Stimulated activated CD4-positive, alpha-beta T cell treated with anti-CD3 and anti-CD28 coated beads, TNF-alpha, amount 100 ng/mL, for 24 hours (primary cell): ENCODE results near the gene MLST8.

Experiments used
- DNase-seq, 3 experiments: peaks; one replicate each; pipeline ENCODE4 v3.0.0-alpha.2; 2020; ENCODE audit warnings: low read depth in 3 of 3

The MLST8 gene

DNA sequence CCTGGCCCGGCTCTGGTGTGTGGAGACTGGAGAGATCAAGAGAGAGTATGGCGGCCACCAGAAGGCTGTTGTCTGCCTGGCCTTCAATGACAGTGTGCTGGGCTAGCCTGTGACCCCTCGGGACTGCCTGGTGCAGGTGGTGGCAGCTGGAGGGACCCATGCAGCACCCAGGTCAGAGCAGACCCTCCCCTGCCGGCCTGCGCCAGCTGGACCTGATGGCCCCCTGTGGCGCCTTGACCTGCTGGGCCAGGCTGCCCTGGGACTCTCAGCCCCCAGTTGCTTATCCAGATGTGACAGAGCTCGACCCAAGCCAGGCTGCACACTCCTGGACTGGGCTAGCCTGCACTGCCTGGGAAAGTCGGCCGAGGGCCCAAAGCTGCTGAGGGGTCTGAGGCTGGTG lies 3.5 kb downstream of the MLST8 start:
- DNase-seq: no peak

DNA sequence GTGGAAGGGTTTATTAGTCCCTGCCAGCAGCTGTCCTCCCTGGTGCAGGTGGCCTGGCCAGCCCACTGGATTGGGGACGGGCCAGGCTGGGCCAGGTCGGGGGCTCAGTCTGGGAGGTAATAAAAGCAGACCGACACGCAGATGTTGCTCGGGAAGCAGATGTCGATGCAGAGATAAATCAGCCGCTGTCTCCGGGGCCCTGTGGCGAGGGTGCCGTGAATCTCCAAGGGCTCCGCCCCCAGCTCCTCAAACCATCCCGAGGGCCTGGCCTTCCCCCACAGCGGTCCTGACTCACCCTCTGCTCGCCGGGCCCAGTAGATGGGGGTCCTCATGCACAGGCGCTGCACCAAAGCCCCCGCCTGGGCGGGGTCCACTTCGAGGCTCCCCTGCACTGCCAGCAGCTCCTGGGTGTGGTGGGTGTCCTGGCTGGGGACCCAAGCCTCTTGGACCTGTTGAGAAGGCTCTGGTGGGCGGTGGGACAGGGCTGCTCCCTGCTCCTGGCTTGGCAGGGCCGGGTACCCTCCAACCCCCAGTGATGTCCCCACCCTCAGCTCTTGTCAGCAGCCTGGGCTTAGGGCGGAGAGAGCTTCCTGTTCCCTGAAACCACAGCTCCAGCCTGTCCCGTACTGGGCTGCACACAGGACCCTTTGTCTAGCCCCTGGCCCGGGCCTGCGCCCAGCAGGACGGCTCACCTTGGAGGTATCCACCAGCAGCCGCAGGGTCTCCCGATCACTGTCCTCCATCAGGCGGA lies 4.2 kb downstream of the MLST8 start:
- no peak for DNase-seq

DNA sequence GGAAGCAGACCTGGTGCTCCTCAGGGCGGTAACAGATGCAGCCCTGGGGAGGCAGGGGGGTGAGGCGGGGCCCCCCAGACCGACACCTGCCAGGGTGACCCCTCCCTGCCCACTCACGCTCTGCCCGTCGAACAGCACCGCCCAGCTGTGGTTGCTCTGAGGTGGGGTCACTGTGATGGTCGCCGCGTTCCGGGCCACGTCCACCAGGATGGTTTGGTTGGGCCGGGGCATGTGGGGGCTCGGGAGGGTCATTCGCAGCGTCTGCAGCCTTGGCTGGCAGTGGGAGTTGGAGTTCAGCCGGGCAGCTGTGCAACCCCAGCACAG lies 4.7 kb downstream of the MLST8 start:
- no peak for DNase-seq

DNA sequence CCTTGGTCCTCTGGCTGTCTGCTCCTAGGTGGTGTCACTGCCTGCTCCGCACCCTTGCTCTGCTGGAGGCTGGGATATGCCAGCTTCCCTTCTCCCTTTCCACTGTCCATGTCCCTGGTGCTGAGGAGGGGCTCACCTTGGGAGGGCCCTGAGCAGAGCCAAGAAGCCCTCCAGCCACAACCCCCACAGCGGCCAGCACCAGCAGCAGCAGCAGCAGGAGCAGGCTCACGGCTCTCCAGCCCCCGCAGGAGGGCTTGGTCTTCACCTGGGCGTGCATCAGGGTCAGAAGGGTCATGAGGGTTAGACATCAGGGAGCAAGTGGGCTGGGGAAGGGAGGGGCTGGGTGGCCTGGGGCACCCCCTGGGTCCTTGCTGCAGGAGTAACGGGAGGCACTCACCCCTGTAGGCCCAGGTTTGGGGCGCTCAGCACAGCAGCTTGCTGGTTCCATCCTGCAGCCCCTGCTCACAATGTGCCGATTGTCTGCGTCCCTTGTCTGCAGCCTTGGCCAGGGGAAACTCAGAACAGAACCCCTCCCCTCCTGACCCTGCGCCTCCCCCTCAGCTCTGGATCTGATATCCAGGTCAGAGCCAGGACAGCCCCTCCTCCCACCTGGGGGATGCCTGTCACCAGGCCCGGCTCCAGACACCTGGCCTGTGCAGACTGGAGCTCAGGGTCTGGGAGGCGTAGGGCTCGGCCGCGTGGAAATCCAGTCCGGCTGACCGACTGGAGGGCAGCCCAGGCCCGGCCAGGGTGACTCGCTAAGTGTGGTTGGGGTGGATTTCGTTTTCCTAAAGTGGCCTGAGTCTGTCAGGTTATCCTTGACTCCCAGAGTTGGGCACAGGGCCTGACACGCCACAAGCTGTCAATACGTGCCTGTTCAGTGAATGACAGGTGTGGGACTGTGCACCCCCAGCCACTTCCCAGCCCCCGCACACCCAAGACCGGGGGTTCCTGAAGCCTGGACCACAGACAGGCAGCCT lies 5.4 kb downstream of the MLST8 start, which contains the start of gene BRICD5:
BRICD5 (minus strand) TSS at position 478 of the 980 bp plus-strand sequence; CDS start at position 448, 30 bp downstream.
- no peak for DNase-seq

DNA sequence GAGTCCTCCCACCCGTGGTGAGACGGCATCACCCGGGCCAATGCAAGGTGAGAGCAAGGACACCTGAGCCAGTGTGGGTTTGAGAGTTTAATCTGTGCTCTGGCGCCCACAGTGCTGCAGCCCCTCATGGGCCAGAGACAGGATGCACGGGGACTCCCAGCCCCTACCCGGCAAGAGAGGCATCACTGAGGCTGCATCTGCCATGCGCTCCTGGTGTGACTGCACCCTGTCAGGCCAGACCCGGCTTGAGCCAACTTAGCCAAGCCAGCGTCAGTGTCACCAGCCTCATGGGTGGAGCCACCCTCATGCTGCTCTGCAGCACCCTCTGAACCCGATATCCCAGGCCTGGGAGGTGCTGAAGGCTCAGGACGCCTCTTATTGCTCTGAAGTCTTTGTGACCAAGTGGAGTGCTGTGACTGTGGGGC lies 6.7 kb downstream of the MLST8 start:
- DNase-seq: no peak

DNA sequence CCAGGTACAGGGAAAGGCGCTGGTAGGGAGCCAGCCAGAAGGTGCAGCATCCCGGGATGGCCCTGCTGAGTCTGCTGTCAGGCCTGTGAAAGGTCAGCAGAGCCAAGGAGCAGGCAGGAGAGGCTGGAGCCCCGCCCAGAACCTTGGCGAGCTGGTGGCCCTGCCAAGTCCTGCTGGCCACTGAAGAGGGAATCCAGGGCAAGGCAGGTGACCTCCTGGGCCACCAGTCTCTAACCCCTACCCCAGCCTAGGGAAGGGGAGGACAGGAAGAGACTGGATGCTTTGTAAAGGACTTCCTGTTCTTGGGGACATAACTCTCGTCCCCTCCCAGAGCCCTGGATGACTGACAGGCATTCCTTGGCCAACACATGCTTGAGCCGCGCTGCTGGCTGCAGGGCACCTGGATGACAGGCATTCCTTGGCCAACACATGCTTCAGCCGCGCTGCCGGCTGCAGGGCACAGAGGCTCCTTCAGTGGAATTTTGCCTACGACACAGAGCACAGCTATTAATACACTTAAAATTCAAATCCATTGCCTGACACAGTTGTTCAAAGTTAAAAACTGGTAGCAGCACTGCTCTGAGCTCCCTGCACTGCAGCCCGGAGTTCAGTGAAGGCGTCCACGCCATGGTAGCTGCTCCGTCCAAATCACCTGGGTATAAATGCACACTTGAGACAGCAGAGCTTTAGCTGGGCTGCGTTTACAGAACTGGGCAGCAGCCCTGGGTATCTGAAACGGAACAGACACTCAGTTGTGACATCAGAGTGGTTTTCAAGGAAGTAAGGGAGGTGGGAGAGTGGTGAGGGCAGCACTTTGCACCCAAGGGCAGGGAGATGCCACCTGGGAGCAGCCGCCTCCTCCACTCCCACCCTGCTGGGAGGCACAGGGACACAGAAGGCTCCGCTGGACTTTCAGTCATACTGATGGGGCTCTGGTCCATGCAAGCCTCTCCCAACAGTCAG lies 7.4 kb downstream of the MLST8 start:
- DNase-seq: no peak

DNA sequence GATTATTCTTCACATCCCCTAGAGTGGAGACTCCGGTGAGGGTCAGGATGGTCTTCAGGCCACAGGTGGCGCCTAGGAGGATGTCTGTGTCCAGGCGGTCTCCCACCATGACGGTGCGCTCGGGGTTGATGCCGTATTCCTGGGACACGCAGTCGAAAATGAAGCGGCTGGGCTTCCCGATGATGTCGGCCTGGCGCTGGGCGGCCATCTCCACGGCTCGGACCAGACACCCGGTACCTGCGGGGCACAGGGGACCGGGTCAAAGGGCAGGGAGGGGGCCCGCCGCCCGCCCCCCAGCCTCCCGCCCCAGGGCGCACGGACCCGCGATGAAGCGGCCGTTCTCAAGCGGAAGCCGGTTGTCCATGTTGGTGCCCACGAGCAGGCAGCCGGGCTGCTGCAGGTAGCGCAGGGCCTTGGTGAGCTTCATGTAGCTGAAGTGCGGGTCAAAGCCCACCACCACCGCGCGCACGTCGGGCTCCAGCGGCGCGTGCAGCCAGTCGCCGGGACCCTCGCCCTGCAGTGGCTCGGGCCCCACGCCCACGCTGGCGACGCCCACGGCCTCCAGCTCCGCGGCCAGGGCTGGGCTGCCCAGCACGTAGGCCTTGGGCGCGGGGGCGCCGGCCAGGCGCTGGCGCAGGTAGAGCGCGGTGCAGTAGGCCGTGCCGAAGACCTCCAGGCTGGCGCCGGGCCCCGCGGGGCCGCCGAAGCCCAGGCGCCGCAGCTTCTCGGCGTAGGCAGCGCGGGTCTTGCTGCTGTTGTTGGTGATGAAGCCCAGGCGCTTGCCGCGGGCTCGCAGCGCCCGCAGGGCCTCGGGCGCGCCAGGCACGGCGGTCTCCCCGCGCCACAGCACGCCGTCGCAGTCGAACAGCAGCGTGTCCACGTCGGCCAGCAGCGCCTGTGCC lies 8.8 kb downstream of the MLST8 start:
- DNase-seq: no peak

DNA sequence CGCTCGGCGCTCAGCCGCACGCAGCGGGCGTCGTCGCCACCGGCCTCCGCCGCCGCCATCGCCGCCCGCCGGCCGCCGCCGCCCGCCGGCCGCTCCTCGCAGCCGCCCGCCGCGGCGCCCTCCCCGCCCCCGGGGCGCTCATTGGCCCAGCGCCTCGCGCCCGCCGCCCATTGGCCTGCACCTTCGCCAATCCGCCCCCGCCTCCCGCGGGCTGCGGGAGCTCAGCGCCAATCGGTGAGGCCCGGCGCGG lies 9.4 kb downstream of the MLST8 start, which contains the start of gene PGP:
PGP (minus strand) TSS at position 122 of the 250 bp plus-strand sequence; CDS start at position 59, 63 bp downstream.
- DNase-seq: no peak

DNA sequence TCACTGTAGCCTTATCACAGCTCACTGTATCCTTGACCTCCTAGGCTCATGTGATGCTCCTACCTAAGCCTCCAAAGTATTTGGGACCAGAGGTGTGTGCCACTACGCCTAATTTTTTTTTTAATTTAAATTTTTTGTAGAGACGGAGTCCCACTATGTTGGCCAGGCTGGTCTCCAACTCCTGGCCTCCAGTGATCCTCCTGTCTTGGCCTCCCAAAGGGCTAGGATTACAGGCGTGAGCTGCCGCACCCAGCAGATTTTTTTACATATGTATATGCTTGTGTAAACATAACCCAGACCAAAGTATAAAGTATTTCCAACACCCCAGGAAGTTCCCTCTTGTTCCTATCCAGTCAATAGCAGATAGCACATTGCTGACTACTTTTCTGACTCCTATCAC lies 11.1 kb downstream of the MLST8 start:
- no peak for DNase-seq

DNA sequence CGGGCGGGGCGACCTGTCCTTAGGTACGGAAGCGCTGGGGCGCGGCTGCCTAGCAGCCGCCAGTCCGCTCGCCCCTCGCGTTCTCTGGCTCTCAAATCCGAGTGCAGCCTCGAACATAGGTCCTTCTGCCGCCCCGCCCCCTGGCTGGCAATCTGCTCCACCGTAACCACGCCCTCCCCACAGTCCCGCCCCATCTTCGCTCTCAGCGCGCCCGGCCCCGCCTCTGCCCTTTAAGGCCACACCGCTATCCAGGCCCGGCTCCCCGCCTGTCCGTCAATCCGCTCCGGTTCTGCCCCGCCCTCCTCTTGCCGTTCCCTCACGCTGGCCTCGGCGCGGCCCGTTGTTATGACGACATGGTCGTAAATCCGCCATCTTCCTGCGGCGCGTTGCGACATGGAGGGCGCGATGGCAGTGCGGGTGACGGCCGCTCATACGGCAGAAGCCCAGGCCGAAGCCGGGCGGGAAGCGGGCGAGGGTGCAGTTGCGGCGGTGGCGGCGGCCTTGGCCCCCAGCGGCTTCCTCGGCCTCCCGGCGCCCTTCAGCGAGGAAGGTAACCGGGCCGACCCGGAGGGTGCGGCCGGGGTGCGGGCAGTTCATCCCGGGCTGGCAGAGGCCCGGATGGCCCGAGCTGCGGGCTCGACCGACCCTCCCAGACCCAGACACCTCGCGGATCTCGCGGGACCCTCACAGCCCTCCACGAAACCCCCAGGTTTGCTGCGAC lies 18.1 kb downstream of the MLST8 start, which contains the start of gene E4F1:
E4F1 (plus strand) TSS at position 371 of the 721 bp plus-strand sequence; CDS start at position 394, 23 bp downstream.
- peak; percentile 99 to 100 (median 100) for DNase-seq

DNA sequence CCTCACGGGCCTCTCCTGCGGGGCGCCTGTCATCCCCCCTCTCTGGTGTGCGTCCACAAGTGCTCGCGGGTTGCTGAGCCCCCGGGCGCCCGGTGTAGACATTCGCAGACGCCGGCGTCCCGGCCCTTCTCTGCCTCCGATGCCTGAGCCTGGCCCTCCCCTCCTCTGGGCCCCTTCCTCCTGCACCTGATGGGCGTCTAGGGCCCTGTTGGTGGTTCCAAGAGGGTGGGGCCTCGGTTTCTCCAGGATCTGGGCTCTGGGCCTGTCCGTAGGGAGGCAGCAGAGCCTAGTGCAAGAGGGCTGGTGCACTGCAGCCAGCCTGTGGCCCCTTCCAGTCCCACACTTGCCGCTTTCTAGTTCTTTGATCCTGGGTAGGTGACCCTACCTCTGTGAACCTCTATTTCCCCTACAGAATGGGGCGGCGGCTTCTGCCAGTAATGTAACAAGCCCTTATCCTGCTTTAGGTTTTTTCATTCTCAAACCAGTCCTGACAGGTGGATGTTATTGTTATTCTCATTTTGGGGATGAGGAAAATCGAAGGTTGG lies 18.8 kb downstream of the MLST8 start:
- DNase-seq: peak in 1 of 3 experiments; percentile 41

DNA sequence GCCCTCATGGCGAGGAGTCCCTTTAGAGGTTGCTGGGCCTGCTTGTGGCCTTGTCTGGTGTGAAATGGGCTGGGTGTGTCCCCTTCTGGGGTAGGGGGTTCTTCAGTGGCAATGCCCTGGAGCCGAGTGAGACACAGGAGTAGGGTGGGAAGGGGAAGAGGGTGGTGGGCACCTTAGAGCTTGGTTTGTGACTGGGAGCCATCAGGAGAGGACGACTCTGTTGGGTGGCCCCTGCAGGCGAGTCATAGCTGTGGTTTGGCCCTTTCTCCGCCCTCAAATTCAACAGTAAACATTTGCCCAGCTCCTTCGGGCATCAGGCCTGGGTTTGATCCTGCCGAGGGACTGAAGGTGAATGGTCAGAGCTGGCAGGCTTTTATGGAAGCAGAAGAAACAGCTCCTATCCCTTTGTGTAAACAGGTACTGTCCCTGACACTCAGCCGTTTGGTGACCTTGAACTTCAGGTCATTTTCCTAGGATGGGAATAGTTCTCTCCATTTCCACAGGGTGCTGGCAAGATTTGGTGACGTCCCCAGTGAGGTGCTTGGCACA lies 21.1 kb downstream of the MLST8 start:
- DNase-seq: no peak

DNA sequence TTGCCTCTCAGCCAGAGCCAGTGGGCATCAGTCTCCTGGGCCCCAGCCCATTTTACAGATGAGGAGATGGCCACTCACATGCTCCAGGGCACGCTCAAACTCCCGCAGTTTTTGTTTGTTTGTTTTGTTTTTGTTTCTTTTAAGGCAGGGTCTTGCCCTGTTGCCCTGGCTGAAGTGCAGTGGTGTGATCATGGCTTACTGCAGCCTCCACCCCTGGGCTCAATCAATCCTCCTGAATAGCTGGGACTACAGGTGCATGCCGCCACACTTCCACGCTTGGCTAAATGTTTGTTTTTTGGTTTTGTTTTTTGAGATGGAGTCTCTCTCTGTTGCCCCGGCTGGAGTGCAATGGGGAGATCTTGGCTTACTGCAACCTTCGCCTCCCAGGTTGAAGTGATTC lies 21.7 kb downstream of the MLST8 start:
- DNase-seq: no peak

DNA sequence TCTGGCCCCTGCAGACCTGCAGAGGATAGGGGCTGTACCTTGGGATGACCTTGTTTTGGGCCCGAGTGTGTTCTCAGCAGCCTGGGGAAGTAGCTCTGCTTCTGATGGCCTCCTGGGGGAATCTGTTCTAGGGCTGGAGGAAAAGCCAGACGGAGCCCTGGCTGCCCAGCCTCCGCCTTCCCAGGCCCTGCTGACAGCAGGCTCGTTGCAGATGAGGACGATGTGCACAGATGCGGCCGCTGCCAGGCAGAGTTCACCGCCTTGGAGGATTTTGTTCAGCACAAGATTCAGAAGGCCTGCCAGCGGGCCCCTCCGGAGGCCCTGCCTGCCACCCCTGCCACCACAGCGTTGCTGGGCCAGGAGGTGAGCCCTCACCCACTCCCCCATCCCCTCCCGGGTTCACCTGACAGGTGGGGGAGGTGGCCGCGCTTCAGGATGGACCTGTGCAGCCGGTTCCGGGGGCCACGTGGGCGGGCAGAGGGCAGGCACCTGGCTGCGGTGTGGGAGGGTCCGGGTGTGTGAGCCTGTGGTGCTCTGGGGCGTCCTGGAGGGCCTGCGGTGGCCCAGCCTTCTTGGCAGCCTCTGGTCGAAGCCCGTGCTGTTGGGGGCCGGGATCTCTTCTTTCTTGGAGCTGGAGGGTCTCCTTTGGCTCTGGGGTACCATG lies 23.0 kb downstream of the MLST8 start:
- no peak for DNase-seq

DNA sequence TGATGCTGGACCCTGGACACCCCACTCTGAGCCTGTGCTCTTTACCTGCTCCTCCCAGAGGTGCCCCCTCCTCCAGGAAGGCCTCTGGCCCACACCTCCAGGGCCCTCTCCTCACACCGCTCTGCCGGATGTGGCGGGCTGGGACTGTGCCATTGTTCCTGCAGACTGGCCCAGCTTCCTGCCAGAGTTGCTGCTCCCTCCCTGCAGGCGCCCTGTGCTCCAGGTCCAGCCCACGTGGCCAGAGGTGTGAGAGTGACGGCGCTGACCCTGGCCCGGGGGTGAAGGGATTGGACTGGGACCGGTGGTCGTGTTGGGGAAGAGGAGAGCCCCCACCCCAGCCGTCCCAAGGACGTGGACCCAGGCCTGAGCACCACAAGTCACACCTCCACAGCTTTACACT lies 23.8 kb downstream of the MLST8 start:
- no peak for DNase-seq

DNA sequence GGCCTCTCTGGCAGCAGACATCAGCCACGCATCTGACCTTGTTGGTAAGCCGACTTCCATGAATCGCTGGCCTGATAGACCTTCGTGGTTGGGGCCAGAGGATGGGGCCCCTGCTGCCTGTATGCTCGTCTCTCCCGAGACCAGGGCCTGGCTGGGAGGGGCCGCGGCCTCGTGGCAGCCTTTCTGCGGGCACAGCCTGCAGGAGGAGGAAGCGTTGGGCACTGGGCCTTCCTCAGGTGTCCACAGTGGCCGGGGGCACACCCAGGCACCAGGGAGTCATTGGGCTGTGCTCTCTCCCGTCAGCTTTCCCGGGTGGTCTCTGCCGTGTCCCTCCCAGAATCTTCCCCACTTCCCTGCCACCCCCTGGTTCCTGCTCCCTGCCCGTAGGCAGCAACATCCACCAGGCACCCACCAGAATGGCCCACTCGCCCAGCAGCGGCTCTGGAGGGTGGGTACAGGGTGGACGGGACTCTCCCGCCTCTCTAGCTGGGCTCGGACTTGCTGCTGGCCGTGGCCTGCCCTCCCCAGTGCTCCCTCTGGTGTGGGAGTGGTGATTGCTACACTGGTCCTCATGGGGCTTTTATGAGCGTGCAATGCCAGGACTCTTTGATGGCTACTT lies 24.5 kb downstream of the MLST8 start:
- no peak for DNase-seq

DNA sequence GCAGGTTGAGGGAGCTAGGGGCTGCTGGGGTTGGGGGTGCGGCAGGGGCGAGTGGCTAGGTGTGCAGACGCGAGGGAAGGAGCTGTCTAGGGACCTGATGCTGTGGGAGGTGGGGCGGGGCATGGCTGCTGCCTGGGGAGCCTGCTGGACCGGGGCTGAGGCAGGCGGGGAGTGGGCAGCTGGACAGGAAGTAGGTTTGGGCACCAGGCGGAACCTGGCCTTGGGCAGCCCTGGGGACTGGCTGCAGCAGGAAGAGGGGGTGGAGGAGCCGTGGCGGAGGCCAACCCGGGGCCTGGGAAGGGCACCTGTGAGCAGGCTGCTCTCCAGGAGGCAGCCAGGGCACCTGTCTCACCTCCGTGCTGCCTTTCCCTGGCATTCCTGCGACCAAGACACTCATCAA lies 25.1 kb downstream of the MLST8 start:
- DNase-seq: no peak
